Motor neuron (in vitro differentiated cells): ENCODE measurements around the gene TRIM29. TPM values are rescaled to one million over a fixed set of nuclear protein-coding genes. Genes with fewer than 3 reads are reported as not detected.

Source experiments
- ATAC-seq, 8 experiments: fragments of 200-7000 bp; cut with Tn5 transposase; replicated peaks in 6 of 8; 2 replicates each; pipeline ENCODE4 v1.8.0; 2021; ENCODE audit warnings: mild to moderate bottlenecking in 8 of 8, moderate library complexity in 8 of 8
- H3K27ac ChIP-seq, 2 donors: fragments of 250-450 bp; sonication (Bioruptor Pico); 2 replicates each; pipeline ENCODE4 v1.9.0; 2021; ENCODE audit warnings: antibody characterized with exemption in 2 of 2, mild to moderate bottlenecking in 2 of 2, moderate library complexity in 1 of 2
- H3K4me1 ChIP-seq, 2 donors: fragments of 250-450 bp; sonication (Bioruptor Pico); replicated peaks in 1 of 2; 2 replicates each; pipeline ENCODE4 v1.6.1; 2021; ENCODE audit warnings: antibody characterized with exemption in 2 of 2, mild to moderate bottlenecking in 2 of 2, moderate library complexity in 1 of 2
- H3K4me3 ChIP-seq, 5 donors: fragments of 250-450 bp; sonication (Bioruptor Pico); 2 replicates each; pipeline ENCODE4 v1.9.0; 2021; ENCODE audit warnings: antibody characterized with exemption in 5 of 5, mild to moderate bottlenecking in 5 of 5, moderate library complexity in 4 of 5
- WGBS, 10 experiments: fragments of 450-650 bp; shearing (Covaris generic); methylation state at CpG; one replicate each; pipeline ENCODE4 v1.0.0; 2022; 5-methylcytosine and 5-hydroxymethylcytosine counted together
- in situ Hi-C, 9 experiments: fragments of 400-800 bp; cut with MboI; loops; one replicate each; pipeline ENCODE4 v1.15.0; 2021; ENCODE audit warnings: low sequenced_read_pairs in 9 of 9, low pct_unique_long_range_greater_than_20kb in 2 of 9; ENCODE audit not compliant: unreplicated experiment in 9 of 9
- total RNA-seq, 8 experiments: library from RNA; unstranded; fragments of 300-600 nt; gene quantifications; 2 replicates each; pipeline versions ENCODE4 v1.2.3 to v1.2.4, GENCODE V29; 2022

The TRIM29 gene
- total RNA-seq, 8 experiments from 2014 or later = 0.16 to 4.4 (median 0.91) TPM

- WGBS, 10 experiments = 38 to 100% (median 65%) methylated on average over 1 to 4 of the region's 12 CpGs; no CpG with 5 or more reads in 4 of the 10 experiments
- no peak overlapping the region for H3K27ac ChIP-seq
- ATAC-seq = no peak
- H3K4me1 ChIP-seq = no peaks in the 10 kb centered on the region
- in situ Hi-C loops = no loop called here
- no peak overlapping the region for H3K4me3 ChIP-seq
Measured at GRCh38 chr11:120131941-120132644, 5.8 kb downstream of the TRIM29 start.

DNA sequence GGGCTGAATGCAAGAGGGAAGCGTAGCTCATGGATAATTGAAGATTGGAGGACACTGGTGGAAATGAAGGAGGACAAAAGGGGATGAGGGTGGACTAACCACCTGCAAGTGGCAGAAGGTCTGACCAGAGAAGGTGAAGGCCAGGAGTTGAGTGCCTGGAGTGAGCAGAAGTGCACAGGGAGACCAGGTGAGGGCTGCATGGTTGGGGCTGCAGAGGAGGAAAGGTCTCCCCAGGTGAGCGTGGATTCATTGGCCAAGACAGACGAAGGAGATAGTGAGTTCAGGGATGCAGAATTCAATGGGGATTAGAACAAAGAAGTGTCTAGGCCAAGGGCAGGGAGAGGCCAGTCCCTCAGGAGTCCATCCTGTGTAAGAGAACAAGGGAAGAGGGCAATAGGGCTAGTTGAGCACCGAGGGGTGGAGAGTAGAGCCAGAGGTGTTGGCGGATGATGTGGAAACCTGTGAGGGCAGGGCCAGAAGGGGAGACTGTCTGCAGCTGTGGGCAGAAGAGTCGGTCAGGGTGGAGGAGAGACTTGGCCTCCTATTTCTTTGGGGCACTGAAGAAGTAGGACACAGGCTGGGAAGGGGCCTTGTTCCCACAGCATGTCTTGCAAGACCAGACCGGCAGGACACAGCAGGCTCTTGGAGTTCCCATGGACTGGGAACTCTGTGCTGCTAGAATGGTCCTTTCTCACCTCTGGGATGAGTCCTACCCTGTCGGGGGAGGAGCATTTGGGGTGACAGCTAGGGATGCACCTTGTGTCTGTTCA is 6.7 kb downstream of the TRIM29 start:
- in situ Hi-C loops = no loop called here

DNA sequence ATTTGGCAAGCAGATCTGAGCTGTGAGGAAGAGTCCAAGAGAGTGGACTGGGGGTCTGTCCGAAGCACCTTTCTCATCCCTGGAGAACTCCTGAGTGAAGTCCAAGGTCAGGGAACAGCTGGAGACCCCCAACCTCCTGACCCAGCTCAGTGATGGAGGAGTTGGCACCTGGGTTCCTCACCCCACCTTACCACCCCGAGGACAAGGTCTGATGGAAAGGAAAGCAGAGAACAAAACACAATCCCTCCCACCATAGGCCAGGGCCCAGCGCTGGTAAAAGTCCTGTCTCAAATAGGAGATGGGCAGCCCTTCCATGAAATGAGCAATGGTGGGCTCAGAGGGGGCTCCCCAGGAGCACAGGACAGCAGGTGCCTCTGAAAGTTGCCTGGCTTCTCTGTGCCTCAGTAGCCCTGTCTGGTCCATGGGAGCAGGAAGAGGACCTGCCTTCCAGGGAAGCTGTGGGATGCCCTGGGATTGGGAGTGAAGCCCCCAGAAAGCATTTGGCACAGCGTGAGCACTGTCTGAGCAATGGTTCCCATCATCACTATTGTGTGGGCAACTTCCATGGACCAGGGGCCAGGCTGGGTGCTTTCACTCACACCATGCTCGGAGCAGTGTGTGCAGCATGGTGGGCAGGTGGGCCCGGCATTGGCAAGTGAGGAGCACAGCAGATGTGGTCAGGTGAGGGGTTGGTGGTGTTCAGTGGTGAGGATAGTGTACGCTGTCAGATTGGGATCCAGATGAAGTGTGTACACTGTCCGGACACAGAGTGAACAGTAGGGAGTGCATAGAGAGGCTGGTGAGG is 7.5 kb downstream of the TRIM29 start:
- Histone ChIP-seq H3K4me1 (no peaks in the 10 kb centered on the region), H3K4me3 (no peak overlapping the region), H3K27ac (no peak overlapping the region)
- no peak for ATAC-seq
- WGBS, 10 experiments = 71 to 100% (median 91%) methylated on average over 1 to 4 of the region's 8 CpGs; no CpG with 5 or more reads in 4 of the 10 experiments
- in situ Hi-C loops = no loop called here

More for the DNA sequence above, 6.7 kb downstream of the TRIM29 start:
- 55 to 95% (median 86%) methylated on average over 2 to 4 of the region's 8 CpGs; no CpG with 5 or more reads in 1 of the 10 experiments for WGBS, 10 experiments
- H3K4me1 ChIP-seq = no peaks in the 10 kb centered on the region
- ATAC-seq = no peak
- H3K27ac ChIP-seq = no peak overlapping the region
- H3K4me3 ChIP-seq = no peak overlapping the region

GRCh38 chr11:120129570-120129969 is 8.3 kb downstream of the TRIM29 start:
- H3K4me1 ChIP-seq = peaks cover 2 to 6% of the 10 kb centered on the region in 2 donors
- no peak for ATAC-seq
- WGBS, 10 experiments = 0 to 81% (median 58%) methylated on average over 1 to 4 of the region's 9 CpGs; no CpG with 5 or more reads in 6 of the 10 experiments

GRCh38 chr11:120128392-120129119 is 9.4 kb downstream of the TRIM29 start:
- Histone ChIP-seq H3K4me3 (no peak overlapping the region), H3K27ac (no peak overlapping the region), H3K4me1 (peaks cover 7 to 16% of the 10 kb centered on the region in 2 donors)
- in situ Hi-C loops = no loop called here
- WGBS, 10 experiments = 3 to 88% (median 49%) methylated on average over 1 to 11 of the region's 14 CpGs; no CpG with 5 or more reads in 2 of the 10 experiments
- peak in 5 of 8 experiments; percentile 12 to 99 (median 91) for ATAC-seq

More at GRCh38 chr11:120129570-120129969, 8.3 kb downstream of the TRIM29 start:
- no peak overlapping the region for H3K27ac ChIP-seq
- H3K4me3 ChIP-seq = no peak overlapping the region
- in situ Hi-C loops = no loop called here

- Histone ChIP-seq H3K4me3 (no peak overlapping the region), H3K4me1 (peaks cover 7 to 18% of the 10 kb centered on the region in 2 donors), H3K27ac (no peak overlapping the region)
- in situ Hi-C loops = no loop called here
- ATAC-seq = no peak
- 20 to 94% (median 55%) methylated on average over 1 to 6 of the region's 7 CpGs; no CpG with 5 or more reads in 4 of the 10 experiments for WGBS, 10 experiments
Measured at GRCh38 chr11:120127236-120127635, 10.7 kb downstream of the TRIM29 start.

DNA sequence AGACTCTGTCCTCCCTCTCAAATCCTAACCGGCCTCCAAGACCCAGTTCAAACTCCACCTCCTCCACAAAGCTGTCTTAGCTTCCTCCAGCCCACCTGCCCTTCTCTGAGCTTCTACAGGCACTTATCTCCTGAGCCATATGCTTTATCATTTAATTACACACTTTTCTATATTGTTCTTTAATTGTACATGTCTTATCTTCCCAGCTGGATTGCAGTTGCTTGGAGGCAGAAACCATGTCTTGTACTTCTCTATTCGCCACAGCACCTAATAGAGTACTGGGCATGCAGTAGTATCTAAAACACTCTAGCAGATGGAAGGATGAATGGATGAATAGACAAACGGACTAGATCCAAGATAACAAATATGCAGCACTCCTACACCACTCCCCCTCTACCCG is 11.3 kb downstream of the TRIM29 start:
- 50 to 100% (median 90%) methylated on average over 2 to 4 of the region's 4 CpGs; no CpG with 5 or more reads in 1 of the 10 experiments for WGBS, 10 experiments
- no peak for ATAC-seq
- H3K27ac ChIP-seq = no peak overlapping the region
- in situ Hi-C loops = no loop called here
- no peak overlapping the region for H3K4me3 ChIP-seq
- peaks cover 7 to 18% of the 10 kb centered on the region in 2 donors for H3K4me1 ChIP-seq

DNA sequence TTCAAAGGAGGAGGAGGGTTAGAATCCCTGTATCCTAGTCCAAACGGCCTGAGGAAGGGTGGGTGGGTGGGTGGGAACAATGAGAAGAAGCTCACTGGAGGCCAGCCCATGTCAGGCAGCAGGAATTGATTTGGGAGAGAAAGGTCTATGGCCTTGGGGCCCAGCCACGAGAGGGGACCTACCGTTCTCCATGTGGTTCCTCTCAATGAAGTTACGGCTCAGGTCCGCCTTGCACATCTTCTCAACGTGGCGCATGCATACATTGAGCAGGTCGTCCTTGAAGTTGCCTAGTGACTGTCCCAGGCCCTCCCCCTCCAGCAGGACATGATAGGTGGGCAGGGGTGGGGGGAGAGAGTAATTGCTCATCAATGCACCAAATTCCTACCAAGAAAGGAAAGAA is 12.4 kb downstream of the TRIM29 start:
- WGBS, 10 experiments = 71% methylated on average over 2 of the region's 8 CpGs; no CpG with 5 or more reads in 9 of the 10 experiments
- Histone ChIP-seq H3K4me3 (no peak overlapping the region), H3K4me1 (peaks cover 7 to 18% of the 10 kb centered on the region in 2 donors), H3K27ac (no peak overlapping the region)
- in situ Hi-C loops = no loop called here
- no peak for ATAC-seq

DNA sequence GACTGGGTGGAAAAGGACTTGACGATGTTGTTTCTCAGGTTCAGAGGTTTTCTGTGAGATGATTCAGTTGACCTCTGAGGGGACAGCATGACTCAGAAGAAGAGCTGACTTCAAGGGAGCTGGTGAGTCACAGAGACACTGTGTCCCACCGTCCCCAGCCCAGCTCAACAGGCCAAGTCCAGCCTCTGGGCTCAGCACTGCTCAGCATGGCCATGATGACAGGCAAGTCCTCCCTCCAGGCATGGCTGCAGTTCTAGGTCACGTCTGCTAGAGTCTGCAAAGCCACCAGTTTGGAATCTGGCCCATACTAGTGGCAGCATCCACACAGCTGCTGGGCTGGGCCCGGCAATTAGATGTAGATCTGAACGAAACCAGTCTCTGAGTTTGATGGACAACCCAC is 12.9 kb downstream of the TRIM29 start:
- in situ Hi-C loops = no loop called here
- H3K27ac ChIP-seq = no peak overlapping the region
- H3K4me3 ChIP-seq = no peak overlapping the region
- peak in 7 of 8 experiments; percentile 11 to 88 (median 86) for ATAC-seq
- WGBS, 10 experiments = 45 to 55% methylated on average over 2 of the region's 5 CpGs; no CpG with 5 or more reads in 8 of the 10 experiments
- H3K4me1 ChIP-seq = peaks cover 7 to 18% of the 10 kb centered on the region in 2 donors

DNA sequence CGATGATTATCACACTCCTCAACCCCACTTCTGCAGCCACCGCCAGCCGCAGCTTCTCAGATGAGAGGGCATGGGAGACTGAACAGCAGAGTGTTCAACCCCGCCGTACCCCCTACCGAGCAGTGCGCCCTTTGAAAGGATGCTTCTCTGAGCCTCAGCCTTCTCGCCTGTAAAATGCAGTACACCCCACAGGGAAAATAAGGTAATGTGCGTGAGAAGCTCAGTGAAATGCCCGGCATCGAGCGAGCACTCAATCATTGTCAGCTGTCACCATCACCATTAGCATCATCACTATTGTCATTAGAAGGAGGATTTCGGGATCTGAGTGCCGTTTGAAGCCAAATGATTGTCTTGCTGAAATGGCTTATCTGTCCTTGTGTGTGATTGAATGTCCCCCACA is 13.6 kb downstream of the TRIM29 start:
- in situ Hi-C loops = loop anchor here in 6 of 9 experiments (25.0 kb wide), 3 partner anchors 437 to 637 kb away; no protein-coding TSS in a partner anchor
- WGBS, 10 experiments = 0 to 90% (median 60%) methylated on average over 1 to 8 of the region's 14 CpGs; no CpG with 5 or more reads in 4 of the 10 experiments
- Histone ChIP-seq H3K4me3 (no peak overlapping the region), H3K4me1 (peaks cover 7 to 18% of the 10 kb centered on the region in 2 donors), H3K27ac (peak overlapping the region in 1 of 2 donors; percentile 13)
- peak in 4 of 8 experiments; percentile 8 to 40 (median 36) for ATAC-seq

DNA sequence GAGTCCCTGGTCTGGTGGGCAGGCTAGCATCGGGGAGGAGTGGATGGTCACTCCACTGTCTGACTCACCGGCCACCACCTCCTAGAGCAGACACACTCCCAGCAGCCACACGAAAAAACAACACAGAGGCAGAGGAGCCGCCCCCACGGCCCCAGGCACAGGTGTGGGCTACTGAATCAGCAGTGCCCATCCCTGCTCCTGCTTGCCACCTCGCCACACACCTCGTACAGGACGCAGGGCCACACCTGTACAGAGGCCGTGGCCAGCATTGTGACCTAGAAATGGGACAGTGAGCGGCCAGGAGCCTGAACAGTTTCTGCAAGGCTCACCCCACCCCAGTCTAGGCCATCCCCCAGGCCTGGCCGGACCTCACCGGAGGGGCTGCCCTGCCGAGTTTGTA is 14.0 kb downstream of the TRIM29 start:
- H3K27ac ChIP-seq = peak overlapping the region in 1 of 2 donors; percentile 13
- H3K4me1 ChIP-seq = peaks cover 7 to 18% of the 10 kb centered on the region in 2 donors
- no peak overlapping the region for H3K4me3 ChIP-seq
- WGBS, 10 experiments = 67 to 83% (median 75%) methylated on average over 1 to 2 of the region's 13 CpGs; no CpG with 5 or more reads in 6 of the 10 experiments
- ATAC-seq = peak in 6 of 8 experiments; percentile 3 to 38 (median 22)
- in situ Hi-C loops = loop anchor here in 6 of 9 experiments (25.0 kb wide), 3 partner anchors 437 to 637 kb away; no protein-coding TSS in a partner anchor
